ENCODE results near the gene FAM135A. TPM values are rescaled to one million over a fixed set of nuclear protein-coding genes. Genes with fewer than 3 reads are reported as not detected.
A peak's percentile ranks its signal among the peaks of the same experiment; 100 is the strongest.

The FAM135A gene
- total and polyA plus RNA-seq, 9 of the 15 experiments (the other 6 are each of a cell fraction or from before 2014, with no cell fraction given): 7.4 to 32.9 (median 19.2) TPM

- TF ChIP-seq ZNF609 (CRISPR knock-in tag; IDR thresholded peaks at IDR 0.05; ENCODE audit: borderline replicate concordance) (peak; percentile 39; the same call in 1 of the 2 replicates), IRF2 (CRISPR knock-in tag; IDR thresholded peaks at IDR 0.05) (no peak), CBX2 (IDR thresholded peaks at IDR 0.05; ENCODE audit: insufficient read depth, low read length, poor library complexity, severe bottlenecking) (no peak), TAF9B (IDR thresholded peaks at IDR 0.05; ENCODE audit: partially characterized antibody) (peak; percentile 96), ELK1 (CRISPR knock-in tag; IDR thresholded peaks at IDR 0.05) (no peak), MCM2 (IDR thresholded peaks at IDR 0.05; ENCODE audit: low read depth) (no peak), ZNF143 (CRISPR knock-in tag; IDR thresholded peaks at IDR 0.05) (no peak), ZNF395 (CRISPR knock-in tag; IDR thresholded peaks at IDR 0.05) (peak; percentile 76; the same call in 1 of the 2 replicates)
- TF ChIP-seq, protein P1, sequence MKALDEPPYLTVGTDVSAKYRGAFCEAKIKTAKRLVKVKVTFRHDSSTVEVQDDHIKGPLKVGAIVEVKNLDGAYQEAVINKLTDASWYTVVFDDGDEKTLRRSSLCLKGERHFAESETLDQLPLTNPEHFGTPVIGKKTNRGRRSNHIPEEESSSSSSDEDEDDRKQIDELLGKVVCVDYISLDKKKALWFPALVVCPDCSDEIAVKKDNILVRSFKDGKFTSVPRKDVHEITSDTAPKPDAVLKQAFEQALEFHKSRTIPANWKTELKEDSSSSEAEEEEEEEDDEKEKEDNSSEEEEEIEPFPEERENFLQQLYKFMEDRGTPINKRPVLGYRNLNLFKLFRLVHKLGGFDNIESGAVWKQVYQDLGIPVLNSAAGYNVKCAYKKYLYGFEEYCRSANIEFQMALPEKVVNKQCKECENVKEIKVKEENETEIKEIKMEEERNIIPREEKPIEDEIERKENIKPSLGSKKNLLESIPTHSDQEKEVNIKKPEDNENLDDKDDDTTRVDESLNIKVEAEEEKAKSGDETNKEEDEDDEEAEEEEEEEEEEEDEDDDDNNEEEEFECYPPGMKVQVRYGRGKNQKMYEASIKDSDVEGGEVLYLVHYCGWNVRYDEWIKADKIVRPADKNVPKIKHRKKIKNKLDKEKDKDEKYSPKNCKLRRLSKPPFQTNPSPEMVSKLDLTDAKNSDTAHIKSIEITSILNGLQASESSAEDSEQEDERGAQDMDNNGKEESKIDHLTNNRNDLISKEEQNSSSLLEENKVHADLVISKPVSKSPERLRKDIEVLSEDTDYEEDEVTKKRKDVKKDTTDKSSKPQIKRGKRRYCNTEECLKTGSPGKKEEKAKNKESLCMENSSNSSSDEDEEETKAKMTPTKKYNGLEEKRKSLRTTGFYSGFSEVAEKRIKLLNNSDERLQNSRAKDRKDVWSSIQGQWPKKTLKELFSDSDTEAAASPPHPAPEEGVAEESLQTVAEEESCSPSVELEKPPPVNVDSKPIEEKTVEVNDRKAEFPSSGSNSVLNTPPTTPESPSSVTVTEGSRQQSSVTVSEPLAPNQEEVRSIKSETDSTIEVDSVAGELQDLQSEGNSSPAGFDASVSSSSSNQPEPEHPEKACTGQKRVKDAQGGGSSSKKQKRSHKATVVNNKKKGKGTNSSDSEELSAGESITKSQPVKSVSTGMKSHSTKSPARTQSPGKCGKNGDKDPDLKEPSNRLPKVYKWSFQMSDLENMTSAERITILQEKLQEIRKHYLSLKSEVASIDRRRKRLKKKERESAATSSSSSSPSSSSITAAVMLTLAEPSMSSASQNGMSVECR (CRISPR knock-in tag; IDR thresholded peaks at IDR 0.05): peak; percentile 60; the same call in 1 of the 2 replicates
- TF ChIP-seq, protein P2, sequence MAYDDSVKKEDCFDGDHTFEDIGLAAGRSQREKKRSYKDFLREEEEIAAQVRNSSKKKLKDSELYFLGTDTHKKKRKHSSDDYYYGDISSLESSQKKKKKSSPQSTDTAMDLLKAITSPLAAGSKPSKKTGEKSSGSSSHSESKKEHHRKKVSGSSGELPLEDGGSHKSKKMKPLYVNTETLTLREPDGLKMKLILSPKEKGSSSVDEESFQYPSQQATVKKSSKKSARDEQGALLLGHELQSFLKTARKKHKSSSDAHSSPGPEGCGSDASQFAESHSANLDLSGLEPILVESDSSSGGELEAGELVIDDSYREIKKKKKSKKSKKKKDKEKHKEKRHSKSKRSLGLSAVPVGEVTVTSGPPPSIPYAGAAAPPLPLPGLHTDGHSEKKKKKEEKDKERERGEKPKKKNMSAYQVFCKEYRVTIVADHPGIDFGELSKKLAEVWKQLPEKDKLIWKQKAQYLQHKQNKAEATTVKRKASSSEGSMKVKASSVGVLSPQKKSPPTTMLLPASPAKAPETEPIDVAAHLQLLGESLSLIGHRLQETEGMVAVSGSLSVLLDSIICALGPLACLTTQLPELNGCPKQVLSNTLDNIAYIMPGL (CRISPR knock-in tag; IDR thresholded peaks at IDR 0.05): 0 out of 2 replicates have a peak, but pooled peaks have one; percentile 41
These were observed 18.6 kb upstream of the FAM135A start (continued) for GRCh38 chr6:70394518-70395300.
